SJSA1 (cell line): ENCODE results near the gene NPM1. TPM values are rescaled to one million over a fixed set of nuclear protein-coding genes. Genes with fewer than 3 reads are reported as not detected.
"Not testable (repeated sequence)": the region's sequence is repeated elsewhere in the genome, so short reads cannot be mapped to it uniquely, and the experiment has no call there.

Experiments
- DNase-seq, 2 experiments: peaks; one replicate each; pipeline ENCODE4 v3.0.0-alpha.2; 2015 to 2020; ENCODE audit warnings: low spot score in 2 of 2, low read depth in 1 of 2
- H3K27ac ChIP-seq: fragments of 250-450 bp; sonication (Bioruptor Pico); 2 replicates; pipeline ENCODE4 v1.5.1; 2020; ENCODE audit warnings: mild to moderate bottlenecking, moderate library complexity
- H3K27me3 ChIP-seq: fragments of 250-450 bp; sonication (Bioruptor Pico); replicated peaks from 2 replicates; pipeline ENCODE4 v1.5.1; 2020; ENCODE audit warnings: mild to moderate bottlenecking, moderate library complexity
- H3K36me3 ChIP-seq: fragments of 250-450 bp; sonication (Bioruptor Pico); 2 replicates; pipeline ENCODE4 v1.5.1; 2020; ENCODE audit warnings: mild to moderate bottlenecking
- H3K4me1 ChIP-seq: fragments of 250-450 bp; sonication (Bioruptor Pico); replicated peaks from 2 replicates; pipeline ENCODE4 v1.6.1; 2021; ENCODE audit warnings: mild to moderate bottlenecking
- H3K4me3 ChIP-seq: fragments of 250-450 bp; sonication (Bioruptor Pico); 2 replicates; pipeline ENCODE4 v1.5.1; 2020; ENCODE audit warnings: mild to moderate bottlenecking
- H3K9me3 ChIP-seq: fragments of 250-450 bp; sonication (Bioruptor Pico); replicated peaks from 2 replicates; pipeline ENCODE4 v1.5.1; 2020; ENCODE audit warnings: mild to moderate bottlenecking
- total RNA-seq: library from RNA; depleted of rRNA; stranded (reverse); fragments of >200 nt; shearing (Covaris generic); gene quantifications from 2 replicates; pipeline ENCODE4 v1.2.3, GENCODE V29; 2014

Gene NPM1
- total RNA-seq, 1 experiment from 2014 or later: 2,195 TPM

DNA sequence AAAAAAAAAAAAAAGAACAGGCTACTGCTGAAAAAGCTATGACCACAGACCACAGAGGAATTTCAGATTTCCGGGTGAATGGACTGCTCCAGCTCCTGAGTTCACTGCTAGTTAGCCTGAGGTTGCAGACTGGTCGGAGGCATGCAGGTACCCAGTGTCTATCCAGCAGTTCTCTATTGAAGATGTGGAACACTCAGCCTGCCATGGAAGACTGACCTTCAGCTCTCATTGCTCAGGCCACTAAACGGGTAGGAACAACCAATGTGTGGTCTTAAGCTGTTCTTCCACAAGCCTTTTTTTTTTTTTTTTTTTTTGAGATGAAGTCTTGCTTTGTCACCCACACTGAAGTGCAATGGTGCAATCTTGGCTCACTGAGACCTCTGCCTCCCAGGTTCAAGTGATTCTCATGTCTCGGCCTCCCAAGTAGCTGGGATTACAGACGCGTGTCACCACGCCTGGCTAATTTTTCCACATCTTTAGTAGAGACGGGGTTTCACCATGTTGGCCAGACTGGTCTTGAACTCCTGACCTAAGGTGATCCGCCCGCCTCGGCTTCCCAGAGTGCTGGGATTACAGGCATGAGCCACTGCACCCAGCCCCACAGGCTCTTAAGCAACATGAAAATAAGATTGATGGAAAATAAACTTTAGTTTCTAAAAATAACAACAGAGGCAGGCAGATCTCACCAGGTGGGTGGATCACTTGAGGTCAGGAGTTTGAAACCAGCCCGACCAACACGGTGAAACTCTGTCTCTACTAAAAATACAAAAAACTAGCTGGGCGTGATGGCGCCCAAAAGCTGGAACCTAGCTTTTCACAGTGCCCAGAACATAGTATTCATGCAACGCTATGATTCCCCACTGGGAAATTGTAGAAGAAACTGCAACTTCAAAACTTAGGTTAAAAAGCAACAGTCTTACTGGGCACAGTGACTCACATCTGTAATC is 20.0 kb upstream of the NPM1 start:
- Histone ChIP-seq H3K4me1 (peaks cover 12% of the 10 kb centered on the region), H3K4me3 (no peak overlapping the region), H3K9me3 (no peaks in the 10 kb centered on the region), H3K36me3 (no peaks in the 10 kb centered on the region), H3K27ac (no peak overlapping the region), H3K27me3 (no peaks in the 10 kb centered on the region)
- peak; percentile 73 for DNase-seq

DNA sequence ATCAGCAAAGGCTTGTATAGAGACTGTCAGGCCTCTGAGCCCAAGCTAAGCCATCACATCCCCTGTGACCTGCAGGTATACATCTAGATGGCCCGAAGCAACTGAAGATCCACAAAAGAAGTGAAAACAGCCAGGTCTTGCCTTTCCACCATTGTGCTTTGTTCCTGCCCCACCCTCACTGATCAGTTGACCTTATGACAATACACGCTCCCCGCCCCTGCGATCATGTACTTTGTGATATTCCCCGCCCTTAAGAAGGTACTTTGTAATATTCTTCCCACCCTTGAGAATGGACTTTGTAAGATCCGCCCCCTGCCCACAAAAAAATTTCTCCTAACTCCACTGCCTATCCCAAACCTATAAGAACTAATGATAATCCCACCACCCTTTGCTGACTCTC is 18.6 kb upstream of the NPM1 start:
- no peaks in the 10 kb centered on the region for H3K27me3 ChIP-seq
- H3K27ac ChIP-seq: no peak overlapping the region
- DNase-seq: no peak
- H3K9me3 ChIP-seq: no peaks in the 10 kb centered on the region
- peaks cover 12% of the 10 kb centered on the region for H3K4me1 ChIP-seq
- no peaks in the 10 kb centered on the region for H3K36me3 ChIP-seq
- no peak overlapping the region for H3K4me3 ChIP-seq

GRCh38 chr5:171369898-171370297 is 17.8 kb upstream of the NPM1 start:
- no peaks in the 10 kb centered on the region for H3K27me3 ChIP-seq
- peaks cover 12% of the 10 kb centered on the region for H3K4me1 ChIP-seq
- H3K27ac ChIP-seq: no peak overlapping the region
- H3K4me3 ChIP-seq: no peak overlapping the region
- no peaks in the 10 kb centered on the region for H3K36me3 ChIP-seq
- no peak for DNase-seq
- no peaks in the 10 kb centered on the region for H3K9me3 ChIP-seq

DNA sequence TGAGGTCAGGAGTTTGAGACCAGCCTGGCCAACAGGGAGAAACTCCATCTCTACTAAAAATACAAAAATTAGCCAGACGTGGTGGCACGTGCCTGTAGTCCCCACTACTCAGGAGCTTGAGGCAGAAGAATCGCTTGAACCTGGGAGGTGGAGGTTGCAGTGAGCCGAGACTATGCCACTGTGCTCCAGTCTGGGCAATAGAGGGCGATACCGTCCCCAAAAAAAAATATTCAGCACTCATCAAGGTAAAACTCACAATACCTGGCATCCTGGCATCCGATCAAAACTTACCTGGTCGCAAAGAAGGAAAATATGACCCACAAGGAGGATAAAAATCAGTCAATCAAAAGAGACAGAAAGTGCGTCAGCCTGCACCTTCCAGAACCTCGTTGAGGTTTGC is 16.8 kb upstream of the NPM1 start:
- not testable (repeated sequence) for H3K9me3 ChIP-seq, H3K36me3 ChIP-seq, H3K27ac ChIP-seq, H3K4me3 ChIP-seq, DNase-seq, H3K27me3 ChIP-seq
- H3K4me1 ChIP-seq: peaks cover 12% of the 10 kb centered on the region

DNA sequence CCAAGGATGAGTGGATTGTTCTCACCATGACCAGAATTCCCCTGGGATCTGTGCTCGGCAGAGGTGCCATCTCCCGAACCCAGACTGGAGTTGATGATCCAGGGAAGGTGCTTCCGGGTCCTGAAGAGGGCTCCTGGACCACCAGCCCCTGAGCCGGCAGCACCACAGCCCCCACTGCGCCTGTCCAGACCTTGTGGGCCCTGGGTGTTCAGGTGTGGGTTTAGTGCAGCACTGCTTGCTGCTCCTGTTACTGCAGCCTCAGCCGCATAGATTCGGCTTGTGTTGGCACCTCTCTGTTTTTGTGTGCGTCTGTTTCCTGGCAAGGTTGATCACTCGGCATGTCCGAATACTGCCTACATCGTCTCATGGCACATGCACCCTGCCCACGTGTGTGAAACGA is 16.3 kb upstream of the NPM1 start:
- H3K27me3 ChIP-seq: no peaks in the 10 kb centered on the region
- H3K27ac ChIP-seq: no peak overlapping the region
- H3K4me1 ChIP-seq: peaks cover 12% of the 10 kb centered on the region
- H3K4me3 ChIP-seq: no peak overlapping the region
- H3K9me3 ChIP-seq: no peaks in the 10 kb centered on the region
- DNase-seq: no peak
- H3K36me3 ChIP-seq: no peaks in the 10 kb centered on the region

GRCh38 chr5:171379961-171380360 is 7.7 kb upstream of the NPM1 start:
- DNase-seq: no peak
- Histone ChIP-seq H3K4me3 (no peak overlapping the region), H3K4me1 (no peaks in the 10 kb centered on the region), H3K36me3 (no peaks in the 10 kb centered on the region), H3K27me3 (no peaks in the 10 kb centered on the region), H3K27ac (no peak overlapping the region), H3K9me3 (no peaks in the 10 kb centered on the region)

GRCh38 chr5:171384416-171384815 is 3.2 kb upstream of the NPM1 start:
- peaks cover 17% of the 10 kb centered on the region for H3K36me3 ChIP-seq
- not testable (repeated sequence) for DNase-seq, H3K27me3 ChIP-seq, H3K27ac ChIP-seq, H3K9me3 ChIP-seq, H3K4me1 ChIP-seq, H3K4me3 ChIP-seq

DNA sequence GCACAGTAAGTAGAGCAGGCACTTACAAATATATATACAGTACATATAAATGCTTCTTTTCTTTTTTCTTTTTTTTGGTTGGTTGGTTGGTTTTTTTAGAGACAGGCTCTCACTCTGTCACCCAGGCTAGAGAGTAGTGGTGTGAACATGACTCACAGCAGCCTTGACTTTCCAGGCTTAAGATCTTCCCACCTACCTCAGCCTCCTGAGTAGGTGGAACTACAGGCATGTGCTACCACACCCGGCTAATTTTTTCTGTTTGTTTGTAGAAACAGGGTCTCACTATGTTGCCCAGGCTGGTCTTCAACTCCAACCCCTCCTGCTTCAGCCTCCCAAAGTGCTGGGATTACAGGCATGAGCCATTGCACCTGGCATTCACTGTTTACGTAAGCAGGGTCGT is 2.6 kb upstream of the NPM1 start:
- peaks cover 11% of the 10 kb centered on the region for H3K4me1 ChIP-seq
- H3K27ac ChIP-seq, H3K27me3 ChIP-seq, DNase-seq, H3K4me3 ChIP-seq, H3K9me3 ChIP-seq: not testable (repeated sequence)
- H3K36me3 ChIP-seq: peaks cover 23% of the 10 kb centered on the region

DNA sequence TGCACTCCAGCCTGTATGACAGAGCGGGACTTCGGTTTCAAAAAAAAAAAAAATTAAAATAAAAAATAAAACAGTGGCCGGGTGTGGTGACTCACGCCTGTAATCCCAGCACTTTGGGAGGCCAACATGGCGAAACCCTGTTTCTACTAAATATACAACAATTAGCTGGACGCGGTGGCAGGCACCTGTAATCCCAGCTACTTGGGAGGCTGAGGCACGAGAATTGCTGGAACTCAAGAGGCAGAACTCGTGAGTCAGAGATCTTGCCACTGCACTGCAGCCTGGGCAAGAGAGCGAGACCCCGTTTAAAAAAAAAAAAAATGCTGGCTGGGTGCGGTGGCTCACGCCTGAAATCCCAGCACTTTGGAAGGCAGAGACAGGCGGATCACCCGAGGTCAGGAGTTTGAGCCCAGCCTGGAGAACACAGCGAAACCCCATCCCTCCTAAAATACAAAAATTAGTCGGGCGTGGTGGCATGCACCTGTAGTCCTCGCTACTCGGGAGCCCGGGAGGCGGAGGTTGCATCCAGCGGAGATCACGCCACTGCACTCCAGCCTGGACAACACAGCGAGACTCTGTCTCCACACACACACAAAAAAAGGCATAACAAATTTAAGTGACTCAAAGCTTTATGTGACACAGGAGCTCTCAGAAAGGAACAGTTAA is 1.5 kb upstream of the NPM1 start:
- no peaks in the 10 kb centered on the region for H3K27me3 ChIP-seq
- no peaks in the 10 kb centered on the region for H3K9me3 ChIP-seq
- H3K4me3 ChIP-seq: no peak overlapping the region
- H3K27ac ChIP-seq: no peak overlapping the region
- peaks cover 19% of the 10 kb centered on the region for H3K4me1 ChIP-seq
- H3K36me3 ChIP-seq: peaks cover 34% of the 10 kb centered on the region
- no peak for DNase-seq

GRCh38 chr5:171386861-171387344 is 746 bp upstream of the NPM1 start:
- Histone ChIP-seq H3K36me3 (peaks cover 42% of the 10 kb centered on the region), H3K9me3 (no peaks in the 10 kb centered on the region), H3K4me3 (peak overlapping the region; percentile 75), H3K27ac (peak overlapping the region; percentile 74), H3K27me3 (no peaks in the 10 kb centered on the region), H3K4me1 (peaks cover 22% of the 10 kb centered on the region)
- DNase-seq: no peak

GRCh38 chr5:171387970-171388815 is 544 bp downstream of the NPM1 start:
- H3K27me3 ChIP-seq: no peaks in the 10 kb centered on the region
- peak overlapping the region; percentile 81 for H3K27ac ChIP-seq
- H3K4me3 ChIP-seq: peak overlapping the region; percentile 75
- peaks cover 22% of the 10 kb centered on the region for H3K4me1 ChIP-seq
- DNase-seq: peak; percentile 88 to 90
- H3K9me3 ChIP-seq: no peaks in the 10 kb centered on the region
- peaks cover 55% of the 10 kb centered on the region for H3K36me3 ChIP-seq

GRCh38 chr5:171388816-171389168 is 1.1 kb downstream of the NPM1 start:
- Histone ChIP-seq H3K4me1 (peaks cover 22% of the 10 kb centered on the region), H3K27ac (peak overlapping the region; percentile 81), H3K4me3 (peak overlapping the region; percentile 75), H3K9me3 (no peaks in the 10 kb centered on the region), H3K36me3 (peaks cover 61% of the 10 kb centered on the region), H3K27me3 (no peaks in the 10 kb centered on the region)
- DNase-seq: no peak

- Histone ChIP-seq H3K9me3 (no peaks in the 10 kb centered on the region), H3K27me3 (no peaks in the 10 kb centered on the region), H3K36me3 (peaks cover 84% of the 10 kb centered on the region), H3K4me3 (no peak overlapping the region), H3K4me1 (peaks cover 22% of the 10 kb centered on the region), H3K27ac (no peak overlapping the region)
- no peak for DNase-seq
These were observed 3.4 kb downstream of the NPM1 start for GRCh38 chr5:171390883-171391677.
